Posterior vena cava (tissue), 2 donors: ENCODE measurements around the gene ME3. TPM values are rescaled to one million over a fixed set of nuclear protein-coding genes. Genes with fewer than 3 reads are reported as not detected.
A peak's percentile ranks its signal among the peaks of the same experiment; 100 is the strongest.

Source experiments
- DNase-seq: peaks from one replicate; pipeline ENCODE4 v3.0.0-alpha.2; 2020; ENCODE audit warnings: low spot score
- intact Hi-C, 2 donors: fragments of 100-400 bp; cut with DNase I; formaldehyde crosslinking; loops; one replicate each; pipeline versions ENCODE4 v1.14.1 to v1.14.2; 2022 to 2023
- total RNA-seq, 2 donors: library from RNA; stranded (reverse); fragmentation: NEBNext Ultra II Directional; extraction: Animal tissue kit (Norgen Biotek cat#: 25700); gene quantifications; one replicate each; pipeline ENCODE4 v1.2.1, GENCODE V29; 2021
- donor health status: DM: yes; HTN: yes; CAD: no.
- donor health status: DM: yes; HTN: yes; CAD: no.

The ME3 gene
- total RNA-seq, 2 donors from 2014 or later, result 19.3 to 25.7 TPM

DNA sequence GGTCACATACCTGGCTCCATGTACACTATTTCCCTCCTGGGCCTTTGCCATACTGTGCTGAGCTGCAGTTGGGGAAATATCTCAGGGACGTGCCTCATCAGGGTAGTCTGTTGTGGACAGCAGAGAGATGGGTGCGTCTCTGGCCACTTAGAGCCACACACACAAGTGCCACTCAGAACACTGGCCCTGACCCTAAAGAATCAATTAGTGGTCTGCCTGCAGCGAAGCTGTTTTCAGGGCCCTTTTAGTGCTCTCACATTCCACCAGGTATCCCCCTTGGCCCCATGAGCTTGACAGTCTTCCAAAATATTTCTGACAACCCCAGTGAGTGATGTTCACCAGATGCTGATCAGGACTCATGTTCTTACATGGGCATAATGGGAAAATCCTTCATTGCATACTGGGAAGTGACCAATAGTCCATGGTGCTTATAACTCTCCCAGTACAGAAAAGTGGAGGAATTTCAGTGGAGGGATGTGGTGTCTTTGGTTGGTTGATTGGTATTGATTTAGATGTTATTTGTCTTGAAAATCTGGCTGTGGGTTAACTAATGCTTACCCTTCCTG, 66.1 kb downstream of the ME3 start:
- intact Hi-C loops, result loop anchor here in 1 of 2 donors (5.0 kb wide), 2 partner anchors 149 to 211 kb away; no protein-coding TSS in a partner anchor
- no peak for DNase-seq

DNA sequence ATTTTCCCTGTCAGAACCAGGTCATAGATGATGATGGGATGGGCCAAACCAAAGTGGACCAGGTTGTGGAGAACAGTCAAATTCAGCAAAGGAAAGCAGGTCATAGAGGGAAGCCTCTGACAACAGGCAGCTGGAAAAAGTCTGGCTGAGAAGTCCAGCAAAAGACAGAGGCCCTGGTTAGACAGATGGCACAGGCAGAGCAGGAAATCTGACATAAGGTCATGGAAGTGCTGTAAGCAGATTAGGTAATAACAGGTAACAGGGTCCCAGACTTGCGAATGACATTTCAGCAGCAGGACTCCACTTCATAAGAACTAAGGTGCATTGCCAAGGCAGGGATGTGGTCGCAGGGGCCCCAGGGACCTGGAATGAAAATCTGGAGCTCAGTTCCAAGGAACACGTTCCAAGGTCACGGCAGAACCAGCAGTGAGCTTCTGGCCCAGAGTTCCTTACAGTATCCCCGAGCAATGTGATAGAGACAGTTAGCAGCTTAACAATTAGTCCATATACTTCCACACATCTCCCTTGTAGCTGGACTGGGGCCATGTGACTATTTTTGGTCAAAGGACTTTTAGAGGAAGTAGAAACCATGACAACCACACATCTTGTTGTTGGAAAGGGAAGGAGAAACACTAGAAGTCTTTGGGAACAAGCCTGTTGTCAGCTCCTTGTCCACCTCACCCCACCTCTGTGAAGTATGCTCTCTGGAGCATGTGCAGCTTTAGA, 75.4 kb downstream of the ME3 start:
- intact Hi-C loops, result no loop called here
- DNase-seq, result no peak

DNA sequence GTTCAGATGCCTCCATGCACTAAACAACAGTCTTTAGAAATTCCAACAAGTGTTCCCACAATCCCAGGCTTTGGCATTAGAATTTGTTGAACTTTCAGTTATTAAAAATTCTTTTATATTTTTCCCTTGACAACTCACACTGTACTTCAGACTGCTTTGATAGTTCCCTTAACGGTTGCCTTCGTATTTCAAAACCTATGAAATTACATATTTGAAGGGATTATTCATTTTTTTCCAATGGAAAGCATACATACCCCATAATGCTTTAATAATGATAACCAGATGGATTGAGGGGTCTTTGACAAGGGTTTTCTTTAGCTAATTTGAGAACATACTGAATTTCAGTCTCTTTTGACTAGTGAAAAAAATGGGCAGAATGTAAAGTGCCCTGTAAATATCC, 76.5 kb downstream of the ME3 start:
- intact Hi-C loops, result no loop called here
- no peak for DNase-seq

DNA sequence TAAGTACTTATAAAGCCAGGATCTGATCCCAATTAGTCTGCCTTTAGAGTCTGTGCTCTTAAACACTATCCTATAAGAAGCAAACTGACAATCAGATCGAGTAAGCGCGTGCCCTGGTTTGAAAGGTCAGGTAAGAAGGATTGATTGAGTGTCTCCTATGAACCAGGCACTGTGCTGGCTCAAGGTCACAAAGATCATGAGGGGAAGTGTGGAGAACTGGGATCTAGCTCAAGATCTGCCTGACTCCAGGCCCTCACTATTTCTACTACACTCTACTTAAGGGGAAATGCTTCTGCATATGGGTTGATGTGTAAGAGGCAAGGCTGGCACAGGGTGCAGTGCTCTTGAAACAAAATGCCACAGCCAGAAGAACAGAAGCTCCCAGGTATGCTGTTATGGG, 77.0 kb downstream of the ME3 start:
- no peak for DNase-seq
- intact Hi-C loops, result no loop called here

DNA sequence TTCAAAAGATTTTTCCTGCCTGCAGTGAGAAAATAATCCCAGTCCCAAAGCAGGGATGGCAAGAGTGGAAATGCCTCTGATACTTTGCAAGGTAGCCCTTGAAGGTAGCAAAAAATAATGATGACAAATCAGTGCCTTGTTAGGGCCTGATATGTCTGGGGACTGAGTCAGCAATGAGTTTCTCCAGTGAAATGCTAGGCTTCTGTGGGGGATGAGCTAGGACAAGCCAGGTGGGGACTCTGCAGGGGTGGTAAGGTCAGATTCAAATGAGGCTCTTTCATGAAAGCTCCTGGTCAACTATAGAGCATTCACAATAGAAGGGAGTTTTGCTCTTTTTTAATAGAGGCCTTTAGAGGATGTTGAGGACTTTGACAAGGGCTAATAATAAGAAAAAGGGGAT, 77.7 kb downstream of the ME3 start:
- intact Hi-C loops, result no loop called here

DNA sequence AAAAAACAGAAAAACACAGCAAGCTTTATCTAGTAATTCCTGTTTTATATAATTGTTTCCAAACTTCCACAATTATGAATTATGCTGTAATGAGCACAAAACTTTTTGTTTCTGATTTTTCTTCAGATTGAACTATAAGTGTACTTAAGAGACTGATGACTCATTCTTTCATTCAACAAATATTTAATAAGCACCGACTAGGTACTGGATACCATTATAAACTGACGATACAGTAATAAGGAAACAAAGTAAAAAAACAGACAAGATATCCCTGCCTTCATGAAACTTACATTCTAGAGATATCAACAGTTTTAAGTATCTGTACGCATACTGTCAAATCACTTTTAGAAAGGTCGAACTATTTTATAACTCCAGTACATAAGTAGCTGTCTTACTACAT, 78.6 kb downstream of the ME3 start:
- intact Hi-C loops, result no loop called here
- DNase-seq, result no peak

More for the DNA sequence above, 77.7 kb downstream of the ME3 start:
- no peak for DNase-seq

DNA sequence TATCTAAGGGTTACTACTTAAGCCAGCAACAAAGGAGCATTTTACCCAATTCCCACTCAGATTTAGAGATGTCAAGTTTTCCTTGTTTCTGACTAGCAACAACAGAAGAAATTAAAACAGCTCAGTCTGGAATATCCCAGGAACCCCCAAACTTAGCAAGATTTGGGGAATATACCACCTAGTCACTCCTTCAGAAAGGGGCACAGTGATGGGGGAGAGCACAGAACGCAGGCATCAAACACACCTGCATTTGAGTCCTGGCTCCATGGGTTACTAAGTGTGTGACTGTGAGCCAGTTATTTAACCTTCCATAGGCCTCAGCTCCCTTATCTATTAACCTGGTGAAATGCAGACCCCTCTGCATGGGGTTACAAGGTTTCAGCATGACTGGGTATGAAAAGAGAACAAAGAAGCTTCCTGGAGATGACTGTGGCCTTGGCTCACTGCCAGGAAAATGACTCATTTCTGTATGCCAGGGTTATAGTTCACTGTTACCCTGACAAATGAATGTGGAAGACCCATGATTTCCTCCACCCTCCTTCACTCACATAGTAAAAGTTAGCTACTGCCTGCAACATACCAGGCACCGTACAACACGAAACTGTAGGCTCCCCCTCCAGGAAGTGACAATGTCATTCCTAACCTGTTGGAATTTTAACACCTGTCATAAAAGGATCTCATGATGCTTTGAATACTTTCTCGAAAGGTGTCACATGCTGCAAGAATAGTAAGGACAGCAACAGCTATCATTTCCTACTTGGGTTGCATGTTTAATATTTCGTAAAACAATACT, 79.6 kb downstream of the ME3 start:
- intact Hi-C loops, result no loop called here
- DNase-seq, result peak; percentile 86

DNA sequence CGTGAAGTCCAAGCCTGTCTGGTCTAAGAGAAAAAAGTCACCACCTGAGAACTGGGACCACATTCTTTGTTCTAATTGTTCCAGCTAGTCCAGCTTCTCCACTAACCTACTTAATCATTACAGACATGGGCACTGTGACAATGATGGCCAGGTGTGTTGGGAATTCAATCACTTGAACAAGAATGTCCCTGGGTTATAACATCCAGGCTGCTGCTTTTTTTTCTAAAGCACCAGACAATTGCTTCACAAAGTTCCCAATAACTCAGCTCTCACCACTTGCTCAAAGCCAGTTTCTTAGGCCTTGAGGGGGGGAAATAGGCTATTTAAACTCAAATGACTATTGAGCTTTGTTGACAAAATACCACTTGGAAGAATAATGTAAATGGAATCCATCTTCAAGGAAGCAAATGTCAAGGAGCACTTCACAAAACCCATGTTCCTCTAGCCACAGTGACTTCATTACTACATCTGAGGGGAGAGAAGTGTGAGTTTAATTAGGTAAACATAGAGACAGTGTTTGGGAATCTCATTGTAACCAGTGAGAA, 80.3 kb downstream of the ME3 start:
- intact Hi-C loops, result no loop called here
- no peak for DNase-seq

DNA sequence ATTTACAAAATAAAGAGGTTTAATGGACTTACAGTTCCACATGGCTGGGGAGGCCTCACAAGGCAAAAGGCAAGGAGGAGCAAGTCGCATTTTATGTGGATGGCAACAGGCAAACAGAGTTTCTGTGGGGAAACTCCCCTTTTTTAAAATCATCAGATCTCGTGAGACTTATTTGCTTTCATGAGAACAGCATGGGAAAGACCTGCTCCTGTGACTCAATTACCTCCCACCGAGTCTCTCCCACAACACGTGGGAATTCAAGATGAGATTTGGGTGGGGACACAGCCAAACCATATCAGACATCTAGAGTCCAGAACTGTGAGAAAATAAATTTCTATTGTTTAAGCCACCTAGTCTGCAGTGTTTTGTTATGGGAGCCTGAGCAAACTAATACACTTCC, 80.8 kb downstream of the ME3 start:
- intact Hi-C loops, result no loop called here
- no peak for DNase-seq

DNA sequence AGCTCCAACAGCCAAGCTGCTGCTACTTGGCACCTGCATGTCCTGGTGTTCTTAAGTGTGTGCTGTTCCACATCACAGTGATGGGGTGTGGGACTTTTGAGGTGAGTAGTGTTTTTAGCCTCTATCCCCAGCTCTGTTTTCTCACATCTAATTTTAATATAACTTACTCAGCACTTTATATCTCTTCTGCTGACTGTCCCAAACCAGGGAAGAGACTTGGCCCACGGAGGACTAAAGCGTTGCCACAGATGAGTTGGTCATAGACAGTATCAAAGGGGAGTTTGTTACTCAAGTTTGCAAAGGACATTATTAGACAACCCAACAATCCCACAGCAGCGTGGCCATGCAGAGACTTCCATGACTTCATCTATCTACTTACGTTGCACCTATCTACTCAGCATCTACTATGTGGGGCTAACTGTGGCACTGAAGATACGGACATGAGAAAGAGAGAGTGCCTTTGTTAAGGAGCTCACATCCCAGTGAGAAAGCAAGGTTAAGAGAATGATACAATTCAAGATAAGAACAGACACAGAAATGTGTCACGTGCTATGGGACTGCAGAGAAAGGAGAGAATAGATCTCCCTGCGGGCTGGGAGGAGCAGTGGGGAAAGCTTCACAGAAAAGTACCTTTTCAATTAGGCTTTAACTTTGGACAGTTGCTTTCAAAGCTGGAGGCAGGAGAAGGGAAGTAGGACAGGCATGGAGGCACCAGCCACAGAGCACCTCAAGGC, 82.4 kb downstream of the ME3 start:
- DNase-seq, result no peak
- intact Hi-C loops, result no loop called here

DNA sequence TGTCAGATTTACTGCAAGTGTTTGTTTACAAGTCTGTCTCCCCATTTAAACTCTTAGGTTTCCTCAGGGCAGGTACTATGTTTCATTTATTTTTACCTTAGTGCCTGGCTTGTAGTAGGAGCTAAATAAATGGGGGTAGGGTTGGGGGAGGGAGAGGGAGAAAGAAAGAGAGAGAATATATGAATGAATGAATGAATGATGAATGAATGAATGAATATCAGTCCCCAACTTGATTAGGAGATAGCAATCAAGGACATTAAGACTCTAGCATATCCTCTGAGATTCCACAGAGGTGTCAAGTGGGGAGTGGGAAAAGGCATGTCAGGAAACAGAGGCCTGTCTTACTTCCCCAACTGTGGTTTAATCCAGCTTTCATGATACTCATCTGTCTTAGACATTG, 83.2 kb downstream of the ME3 start:
- DNase-seq, result no peak
- intact Hi-C loops, result no loop called here

DNA sequence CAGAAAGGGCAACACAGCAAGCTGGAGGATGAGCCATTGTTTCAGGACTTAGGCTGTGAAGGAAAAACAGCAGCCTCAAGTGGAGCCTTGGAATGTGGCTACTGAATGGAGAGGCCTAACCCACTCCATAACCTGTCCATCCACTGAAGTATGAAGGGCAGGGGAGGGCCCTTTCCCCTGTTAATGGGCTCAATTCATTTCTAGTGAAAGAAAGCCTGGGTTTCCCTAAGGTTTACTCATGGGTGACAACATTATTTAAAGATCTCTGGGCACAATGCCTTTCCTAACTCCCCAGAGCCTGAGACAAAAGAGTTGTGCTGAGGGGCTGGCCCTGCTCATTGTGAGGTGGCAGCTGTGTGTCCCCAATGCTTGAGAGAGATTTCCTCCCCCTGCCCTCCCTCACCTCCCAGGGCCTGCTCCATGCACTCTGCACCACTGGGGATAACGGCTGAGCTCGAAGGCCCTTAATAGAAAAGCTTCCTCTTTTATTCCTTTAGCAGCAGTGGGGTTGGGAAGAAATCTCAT, 83.8 kb downstream of the ME3 start:
- intact Hi-C loops, result no loop called here
- DNase-seq, result no peak

DNA sequence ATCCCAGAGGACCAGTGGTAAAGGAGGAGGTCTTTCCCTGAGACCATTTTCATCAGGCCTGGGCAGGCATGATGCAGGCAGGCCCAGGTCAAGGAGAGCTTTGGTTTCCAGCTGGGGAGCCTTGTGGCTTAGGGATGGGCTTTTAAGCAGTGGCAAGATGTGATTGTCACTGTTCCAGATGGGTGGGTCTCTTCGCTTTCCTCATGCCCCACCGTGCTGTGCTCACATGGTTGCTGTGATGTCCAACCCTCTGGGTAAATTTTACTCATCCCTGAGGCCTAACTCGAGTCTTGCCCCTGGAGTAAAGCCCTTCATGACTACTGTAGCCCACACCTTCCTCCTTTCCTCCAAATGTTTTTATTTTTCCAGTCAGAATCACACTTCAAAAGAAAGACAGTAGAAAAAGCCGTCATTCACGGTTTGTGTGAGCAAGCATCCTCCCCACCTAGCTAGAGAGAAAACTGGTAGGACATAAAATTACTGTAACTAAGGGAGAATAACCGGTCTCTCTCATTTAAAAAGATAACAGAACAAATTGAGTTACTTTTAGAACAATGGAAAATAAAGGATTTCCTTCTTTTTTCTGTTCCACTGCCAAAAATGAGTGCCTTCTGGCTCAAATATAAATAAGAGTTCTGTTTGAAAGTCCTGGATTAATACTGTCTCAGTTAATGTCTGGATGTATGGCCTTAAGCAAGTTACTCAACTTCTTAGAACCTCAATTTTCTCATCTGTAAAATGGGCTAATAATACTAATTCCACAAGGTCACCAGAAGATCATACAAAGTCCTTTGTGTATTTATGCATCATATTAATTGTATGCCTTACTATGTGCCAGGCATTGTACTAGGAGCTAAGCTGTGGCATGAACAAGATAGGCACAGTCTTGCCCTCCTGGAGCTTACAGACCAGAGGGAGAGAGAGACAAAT, 84.9 kb downstream of the ME3 start:
- intact Hi-C loops, result no loop called here
- no peak for DNase-seq

DNA sequence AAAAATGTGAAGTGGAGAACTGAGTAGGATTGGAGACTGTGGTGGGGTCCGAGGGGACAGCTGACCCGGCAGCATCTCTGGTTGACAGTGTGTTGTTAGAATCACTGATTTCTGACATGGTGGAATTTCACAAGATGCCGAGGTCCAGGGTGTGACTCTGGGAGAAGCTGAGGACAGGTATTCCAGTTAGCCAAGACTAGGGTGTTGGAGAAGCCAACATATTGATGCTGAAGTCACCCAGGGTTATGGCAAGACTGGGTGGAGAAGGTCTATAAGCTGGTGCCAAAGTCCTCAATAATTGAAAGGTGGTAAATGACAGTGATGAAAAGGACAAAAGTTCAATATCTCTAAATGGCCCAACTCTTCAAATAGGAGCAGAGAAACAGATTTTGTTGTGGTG, 86.1 kb downstream of the ME3 start:
- DNase-seq, result no peak

DNA sequence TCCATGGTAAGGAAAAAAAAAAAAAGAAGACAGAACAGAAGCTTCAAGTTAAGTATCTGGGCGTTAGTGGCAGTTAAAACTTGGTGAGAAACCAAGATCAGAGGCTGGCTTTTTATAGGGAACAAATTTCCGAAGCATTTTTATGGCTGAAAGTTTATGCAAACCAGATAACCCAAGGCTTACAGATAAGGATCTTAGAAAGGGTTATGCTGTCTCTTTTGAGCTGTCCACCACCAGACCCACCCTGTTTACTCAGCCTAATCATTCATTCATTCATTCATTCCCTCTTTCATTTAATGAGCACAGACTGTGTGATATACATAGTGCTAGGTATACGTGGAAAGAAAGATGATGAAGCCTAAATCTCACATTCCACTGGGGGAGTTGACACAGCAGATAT, 89.5 kb downstream of the ME3 start:
- intact Hi-C loops, result no loop called here
- no peak for DNase-seq

More for the DNA sequence above, 86.1 kb downstream of the ME3 start:
- intact Hi-C loops, result no loop called here

DNA sequence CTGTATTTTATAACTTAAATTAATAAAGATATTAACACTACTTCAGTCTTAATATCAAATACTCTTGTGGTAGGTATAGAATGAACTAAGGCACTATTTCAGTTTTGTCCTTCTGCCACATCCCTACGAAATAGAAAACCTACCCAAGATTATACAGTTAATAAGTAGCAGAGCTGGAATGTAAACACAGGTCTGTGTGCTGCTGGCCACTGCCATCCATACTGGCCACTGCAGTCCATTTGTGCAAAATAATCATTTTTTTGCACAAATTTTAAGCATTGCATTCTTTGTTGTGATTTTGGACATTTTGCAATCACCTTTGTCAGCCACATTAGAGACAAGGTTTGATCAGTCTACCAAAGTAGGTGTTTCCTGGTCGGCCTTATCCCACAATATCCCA, 91.9 kb downstream of the ME3 start:
- intact Hi-C loops, result no loop called here
- DNase-seq, result no peak

DNA sequence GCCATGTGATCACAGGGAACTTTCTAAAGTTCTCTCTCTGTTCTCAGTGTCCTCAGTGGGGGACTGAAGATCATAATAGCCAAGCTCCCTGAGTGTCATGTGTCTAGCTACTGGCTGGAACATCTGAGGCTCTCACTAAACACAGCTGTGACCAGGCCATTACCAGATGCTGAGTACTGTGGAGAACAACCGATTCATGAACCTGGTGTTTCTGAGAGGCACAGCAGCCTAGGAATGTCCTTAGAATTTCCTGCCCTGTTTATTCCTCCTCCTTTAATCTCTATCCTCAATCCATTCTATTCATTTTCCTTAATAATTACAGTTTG, 93.0 kb downstream of the ME3 start:
- no peak for DNase-seq
- intact Hi-C loops, result no loop called here

DNA sequence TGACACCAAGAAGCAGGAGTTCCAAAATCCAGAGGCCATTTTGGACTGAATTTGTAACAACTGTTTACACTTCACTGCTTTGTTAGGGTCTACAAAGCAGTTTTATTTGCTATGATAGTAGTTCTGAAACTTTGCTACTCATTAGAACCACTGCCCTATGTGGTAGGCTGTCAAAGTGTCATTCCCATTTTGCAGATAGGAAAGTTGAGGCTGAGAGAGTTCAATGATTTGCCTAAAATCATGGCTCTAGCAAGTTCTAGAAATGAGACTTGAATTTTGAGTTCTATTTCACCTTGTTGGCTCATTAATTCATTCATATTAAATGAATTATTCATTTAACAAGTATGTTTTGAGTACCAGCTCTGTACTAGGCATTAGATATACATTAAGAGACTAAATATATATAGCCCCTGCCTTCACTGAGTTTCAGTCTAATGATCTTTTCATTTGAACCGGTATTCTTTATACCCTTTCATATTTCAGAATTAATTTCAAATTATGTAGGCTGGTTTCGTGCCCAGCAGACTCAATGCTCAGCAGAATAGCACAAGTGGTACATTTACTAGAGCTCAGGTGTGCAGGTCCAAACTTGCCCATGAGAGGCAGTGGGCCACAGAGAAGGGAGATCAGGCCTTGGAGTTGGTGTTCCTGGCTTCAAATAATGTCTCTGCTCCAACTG, 93.5 kb downstream of the ME3 start:
- intact Hi-C loops, result no loop called here
- no peak for DNase-seq
